Immature natural killer cell (primary cell): ENCODE measurements around the gene WDFY2. TPM values are rescaled to one million over a fixed set of nuclear protein-coding genes. Genes with fewer than 3 reads are reported as not detected.

ENCODE experiments used
- DNase-seq, 3 donors: peaks; one replicate each; pipeline ENCODE4 v3.0.0; 2022; ENCODE audit warnings: mixed read lengths in 1 of 3
- H3K27ac Mint-ChIP-seq, 6 donors: one replicate each; pipeline ENCODE4 v1.8.0; 2020; ENCODE audit warnings: mixed read lengths in 6 of 6, mild to moderate bottlenecking in 5 of 6, inconsistent platforms in 4 of 6, moderate library complexity in 3 of 6
- H3K27me3 Mint-ChIP-seq, 3 donors: one replicate each; pipeline ENCODE4 v1.8.0; 2020 to 2021; ENCODE audit warnings: low read depth in 3 of 3, mild to moderate bottlenecking in 3 of 3, mixed read lengths in 3 of 3, moderate library complexity in 3 of 3, inconsistent platforms in 1 of 3
- H3K36me3 Mint-ChIP-seq, 3 donors: one replicate each; pipeline ENCODE4 v1.8.0; 2020; ENCODE audit warnings: mixed read lengths in 3 of 3, inconsistent platforms in 2 of 3, mild to moderate bottlenecking in 2 of 3
- H3K4me1 Mint-ChIP-seq, 2 donors: one replicate each; pipeline ENCODE4 v1.8.0; 2020; ENCODE audit warnings: inconsistent platforms in 2 of 2, mild to moderate bottlenecking in 2 of 2, mixed read lengths in 2 of 2, moderate library complexity in 1 of 2
- H3K4me3 Mint-ChIP-seq, 5 donors: one replicate each; pipeline ENCODE4 v1.8.0; 2020; ENCODE audit warnings: mild to moderate bottlenecking in 5 of 5, mixed read lengths in 5 of 5, inconsistent platforms in 3 of 5, moderate library complexity in 3 of 5
- H3K9me3 Mint-ChIP-seq, 6 donors: one replicate each; pipeline ENCODE4 v1.8.0; 2020; ENCODE audit warnings: mild to moderate bottlenecking in 6 of 6, mixed read lengths in 6 of 6, inconsistent platforms in 4 of 6, moderate library complexity in 3 of 6
- polyA plus RNA-seq, 3 donors: library from polyadenylated mRNA; unstranded; fragments of 300-500 nt; fragmentation: Illumina TruSeq; gene quantifications; one replicate each; pipeline ENCODE4 v1.2.3, GENCODE V29; 2021

The WDFY2 gene
- polyA plus RNA-seq, 3 donors from 2014 or later, result 1.6 to 4.6 (median 3.0) TPM

DNA sequence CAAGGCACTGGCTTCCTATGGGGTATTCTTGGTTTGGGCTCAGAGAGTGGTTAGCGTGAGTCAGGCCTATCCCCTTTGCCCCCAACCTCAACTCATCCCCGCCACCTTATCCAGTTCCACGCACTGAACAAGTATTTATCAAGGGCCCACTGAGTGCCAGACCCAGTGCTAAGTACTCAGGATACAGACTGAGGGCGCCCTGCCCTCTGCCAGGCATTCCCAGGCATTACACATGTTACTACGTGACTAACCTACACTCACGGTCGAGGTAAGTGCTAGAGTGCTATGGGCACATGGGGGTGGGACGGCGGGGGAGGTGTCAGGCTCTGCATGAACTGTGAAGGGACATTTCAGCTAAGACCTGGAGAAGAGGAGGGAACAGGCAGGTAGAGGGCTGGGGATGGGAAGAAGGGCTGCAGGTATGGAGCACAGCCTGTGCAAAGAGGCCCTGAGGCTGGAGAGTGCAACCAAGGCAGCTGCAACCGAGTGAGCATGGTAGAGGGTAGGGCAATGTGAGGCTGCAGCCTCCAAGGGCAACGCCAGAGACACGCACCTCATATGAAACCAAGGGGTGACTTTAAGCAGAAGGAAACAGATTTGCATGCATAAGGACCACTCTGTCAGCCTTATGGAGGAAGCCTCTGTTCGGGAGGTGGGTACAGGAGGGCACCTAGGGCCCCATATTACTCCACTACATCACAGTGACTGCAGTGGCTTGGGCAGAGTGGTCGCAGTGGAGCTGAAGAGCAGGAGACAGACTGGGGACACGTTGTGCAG, 197.2 kb downstream of the WDFY2 start:
- Mint-ChIP-seq H3K4me1 (peaks cover 10 to 13% of the 10 kb centered on the region in 2 donors), H3K4me3 (no peak overlapping the region), H3K9me3 (no peaks in the 10 kb centered on the region), H3K27me3 (peaks cover 4 to 7% (median 6%) of the 10 kb centered on the region in 3 donors), H3K27ac (peak overlapping the region in 3 of 6 donors; percentile 9 to 56 (median 51)), H3K36me3 (peaks cover 0 to 3% (median 0%) of the 10 kb centered on the region in 3 donors)
- no peak for DNase-seq

DNA sequence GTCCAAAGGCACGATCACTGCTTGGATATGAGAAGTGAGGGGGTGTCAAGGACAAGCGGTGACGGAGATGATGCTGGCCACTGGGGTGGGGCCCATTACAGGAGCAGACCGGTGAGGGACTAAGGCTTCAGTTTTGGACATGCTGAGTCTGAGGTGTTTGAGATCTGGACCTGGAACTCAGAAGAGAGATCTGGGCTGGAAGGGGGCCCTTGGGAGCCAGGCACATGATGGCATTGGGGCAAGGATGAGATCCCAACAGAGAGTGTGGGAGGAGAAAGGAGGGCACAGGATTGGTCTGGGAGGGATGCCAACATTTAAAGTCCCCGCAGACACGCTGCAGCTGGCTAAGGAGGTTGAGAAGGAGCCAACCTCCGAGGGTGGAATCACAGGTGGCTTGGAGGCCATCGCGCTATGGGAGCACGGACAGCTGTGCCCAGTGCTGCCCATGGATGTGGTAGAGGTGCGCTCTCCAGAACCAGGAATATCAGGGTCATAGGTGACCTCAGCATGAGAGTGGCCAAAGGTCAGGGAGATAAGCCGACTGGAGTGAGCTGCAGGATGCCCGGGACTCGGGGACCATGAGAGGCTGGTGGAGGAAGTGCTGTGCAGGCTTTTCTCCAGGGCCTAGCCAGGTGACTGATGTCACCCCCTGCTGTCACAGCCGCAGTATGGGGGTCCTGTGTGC, 197.9 kb downstream of the WDFY2 start:
- Mint-ChIP-seq H3K36me3 (peaks cover 0 to 3% (median 0%) of the 10 kb centered on the region in 3 donors), H3K27me3 (peaks cover 0 to 7% (median 5%) of the 10 kb centered on the region in 3 donors), H3K4me1 (peaks cover 11 to 13% of the 10 kb centered on the region in 2 donors), H3K4me3 (no peak overlapping the region), H3K9me3 (no peaks in the 10 kb centered on the region), H3K27ac (peak overlapping the region in 2 of 6 donors; percentile 9 to 56)
- DNase-seq, result no peak

GRCh38 chr13:51783428-51784094, 199.3 kb downstream of the WDFY2 start:
- no peak overlapping the region for H3K4me3 Mint-ChIP-seq
- H3K9me3 Mint-ChIP-seq, result no peaks in the 10 kb centered on the region
- H3K27ac Mint-ChIP-seq, result peak overlapping the region in 3 of 6 donors; percentile 16 to 69 (median 56)
- peaks cover 0 to 3% (median 0%) of the 10 kb centered on the region in 3 donors for H3K36me3 Mint-ChIP-seq
- H3K4me1 Mint-ChIP-seq, result peaks cover under 1 to 7% of the 10 kb centered on the region in 2 donors
- no peak for DNase-seq
- peaks cover 0 to 3% (median 2%) of the 10 kb centered on the region in 3 donors for H3K27me3 Mint-ChIP-seq

DNA sequence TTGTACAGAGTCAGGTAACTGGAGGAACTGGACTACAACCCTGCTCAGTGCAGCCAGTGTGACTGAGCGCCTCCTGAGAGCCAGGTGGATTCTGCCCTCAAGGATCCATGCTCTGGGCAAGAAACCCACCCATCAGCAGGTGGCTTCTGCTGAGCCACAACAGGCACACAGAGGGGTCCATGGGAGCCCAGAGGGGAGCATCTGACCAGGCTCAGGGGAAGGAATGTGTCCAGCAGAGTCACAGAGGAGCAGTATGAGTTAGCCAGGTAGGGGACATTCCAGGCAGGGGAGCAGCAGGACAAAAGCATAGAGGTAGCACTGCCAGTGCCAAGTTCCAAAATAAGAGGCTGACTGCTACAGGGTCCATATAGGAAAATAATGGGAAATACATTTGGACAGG, 199.8 kb downstream of the WDFY2 start:
- H3K27ac Mint-ChIP-seq, result peak overlapping the region in 3 of 6 donors; percentile 16 to 68 (median 56)
- H3K4me1 Mint-ChIP-seq, result peaks cover 0 to 7% of the 10 kb centered on the region in 2 donors
- no peak for DNase-seq
- no peak overlapping the region for H3K4me3 Mint-ChIP-seq
- peaks cover 0 to 3% (median 2%) of the 10 kb centered on the region in 3 donors for H3K27me3 Mint-ChIP-seq
- H3K9me3 Mint-ChIP-seq, result no peaks in the 10 kb centered on the region
- peaks cover 0 to 4% (median 2%) of the 10 kb centered on the region in 3 donors for H3K36me3 Mint-ChIP-seq

GRCh38 chr13:51785712-51786424, 201.6 kb downstream of the WDFY2 start:
- Mint-ChIP-seq H3K4me3 (no peak overlapping the region), H3K27ac (peak overlapping the region in 4 of 6 donors; percentile 31 to 64 (median 52)), H3K27me3 (peaks cover 0 to 2% (median 2%) of the 10 kb centered on the region in 3 donors), H3K36me3 (peaks cover 7 to 8% (median 8%) of the 10 kb centered on the region in 3 donors), H3K9me3 (no peaks in the 10 kb centered on the region), H3K4me1 (peaks cover 0 to 7% of the 10 kb centered on the region in 2 donors)
- peak; percentile 28 to 39 (median 38) for DNase-seq

- peak overlapping the region in 2 of 6 donors; percentile 6 to 61 for H3K27ac Mint-ChIP-seq
- peaks cover 7 to 9% (median 8%) of the 10 kb centered on the region in 3 donors for H3K36me3 Mint-ChIP-seq
- peaks cover 0 to 3% (median 2%) of the 10 kb centered on the region in 3 donors for H3K27me3 Mint-ChIP-seq
- H3K9me3 Mint-ChIP-seq, result no peaks in the 10 kb centered on the region
- no peak for DNase-seq
- peaks cover 0 to 7% of the 10 kb centered on the region in 2 donors for H3K4me1 Mint-ChIP-seq
- no peak overlapping the region for H3K4me3 Mint-ChIP-seq
Observed at GRCh38 chr13:51786425-51787265, 202.4 kb downstream of the WDFY2 start.

- peaks cover 8 to 20% (median 17%) of the 10 kb centered on the region in 3 donors for H3K36me3 Mint-ChIP-seq
- H3K27me3 Mint-ChIP-seq, result peaks cover 0 to 3% (median 0%) of the 10 kb centered on the region in 3 donors
- no peaks in the 10 kb centered on the region for H3K4me1 Mint-ChIP-seq
- H3K27ac Mint-ChIP-seq, result peak overlapping the region in 4 of 6 donors; percentile 10 to 53 (median 35)
- H3K9me3 Mint-ChIP-seq, result no peaks in the 10 kb centered on the region
- DNase-seq, result no peak
- no peak overlapping the region for H3K4me3 Mint-ChIP-seq
Observed at GRCh38 chr13:51793570-51794271, 209.5 kb downstream of the WDFY2 start.

DNA sequence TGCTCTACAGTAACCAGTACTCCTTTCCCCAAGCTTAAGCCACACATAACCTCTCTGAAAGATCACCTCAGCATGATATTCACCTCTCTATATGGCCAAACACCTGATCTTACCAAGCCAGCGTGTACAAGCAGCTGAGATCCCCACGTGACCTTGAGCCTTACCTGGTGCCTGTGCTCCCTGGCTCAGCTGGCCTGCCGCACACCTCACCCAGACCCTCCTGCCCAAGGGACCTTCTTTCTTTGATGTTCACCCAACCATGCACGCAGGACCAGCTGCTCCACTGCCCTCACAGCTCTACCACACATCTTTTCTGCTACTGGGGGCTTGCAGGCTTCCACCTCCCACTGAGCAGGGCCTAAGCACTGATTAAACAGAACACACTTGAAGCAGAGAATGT, 210.7 kb downstream of the WDFY2 start:
- Mint-ChIP-seq H3K4me3 (no peak overlapping the region), H3K4me1 (no peaks in the 10 kb centered on the region), H3K9me3 (no peaks in the 10 kb centered on the region), H3K27ac (peak overlapping the region in 1 of 6 donors; percentile 42), H3K27me3 (peaks cover 0 to 3% (median 0%) of the 10 kb centered on the region in 3 donors), H3K36me3 (peaks cover 2 to 15% (median 10%) of the 10 kb centered on the region in 3 donors)
- DNase-seq, result no peak

DNA sequence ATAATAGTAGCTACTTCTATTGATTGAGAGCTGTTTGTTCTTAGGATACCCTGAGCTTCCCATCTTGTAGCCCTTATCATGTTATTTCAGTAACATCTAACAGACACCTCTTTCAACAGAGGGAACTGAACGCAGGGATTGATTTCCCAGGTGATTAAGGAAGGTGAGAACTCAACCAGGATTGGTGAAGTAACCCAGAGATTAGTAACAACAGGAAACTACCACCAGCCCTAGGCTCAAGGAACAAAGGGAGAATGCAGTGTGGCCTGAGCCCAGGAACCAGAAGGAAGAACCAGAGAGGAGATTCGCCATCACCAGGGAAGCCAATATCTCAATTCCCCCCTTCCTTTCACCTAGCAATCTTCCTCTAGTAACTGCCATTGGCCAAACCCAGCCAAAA, 211.2 kb downstream of the WDFY2 start:
- peak overlapping the region in 3 of 6 donors; percentile 25 to 81 (median 62) for H3K27ac Mint-ChIP-seq
- H3K4me1 Mint-ChIP-seq, result no peaks in the 10 kb centered on the region
- no peak for DNase-seq
- no peaks in the 10 kb centered on the region for H3K9me3 Mint-ChIP-seq
- peaks cover 0 to 5% (median 0%) of the 10 kb centered on the region in 3 donors for H3K27me3 Mint-ChIP-seq
- H3K4me3 Mint-ChIP-seq, result no peak overlapping the region
- H3K36me3 Mint-ChIP-seq, result peaks cover 0 to 15% (median 10%) of the 10 kb centered on the region in 3 donors

- Mint-ChIP-seq H3K9me3 (no peaks in the 10 kb centered on the region), H3K27me3 (peaks cover 0 to 2% (median 0%) of the 10 kb centered on the region in 3 donors), H3K36me3 (peaks cover 0 to 11% (median 10%) of the 10 kb centered on the region in 3 donors), H3K4me3 (no peak overlapping the region), H3K27ac (peak overlapping the region in 2 of 6 donors; percentile 45 to 49), H3K4me1 (peaks cover 3 to 4% of the 10 kb centered on the region in 2 donors)
- no peak for DNase-seq
Observed at GRCh38 chr13:51796546-51796945, 212.3 kb downstream of the WDFY2 start.

DNA sequence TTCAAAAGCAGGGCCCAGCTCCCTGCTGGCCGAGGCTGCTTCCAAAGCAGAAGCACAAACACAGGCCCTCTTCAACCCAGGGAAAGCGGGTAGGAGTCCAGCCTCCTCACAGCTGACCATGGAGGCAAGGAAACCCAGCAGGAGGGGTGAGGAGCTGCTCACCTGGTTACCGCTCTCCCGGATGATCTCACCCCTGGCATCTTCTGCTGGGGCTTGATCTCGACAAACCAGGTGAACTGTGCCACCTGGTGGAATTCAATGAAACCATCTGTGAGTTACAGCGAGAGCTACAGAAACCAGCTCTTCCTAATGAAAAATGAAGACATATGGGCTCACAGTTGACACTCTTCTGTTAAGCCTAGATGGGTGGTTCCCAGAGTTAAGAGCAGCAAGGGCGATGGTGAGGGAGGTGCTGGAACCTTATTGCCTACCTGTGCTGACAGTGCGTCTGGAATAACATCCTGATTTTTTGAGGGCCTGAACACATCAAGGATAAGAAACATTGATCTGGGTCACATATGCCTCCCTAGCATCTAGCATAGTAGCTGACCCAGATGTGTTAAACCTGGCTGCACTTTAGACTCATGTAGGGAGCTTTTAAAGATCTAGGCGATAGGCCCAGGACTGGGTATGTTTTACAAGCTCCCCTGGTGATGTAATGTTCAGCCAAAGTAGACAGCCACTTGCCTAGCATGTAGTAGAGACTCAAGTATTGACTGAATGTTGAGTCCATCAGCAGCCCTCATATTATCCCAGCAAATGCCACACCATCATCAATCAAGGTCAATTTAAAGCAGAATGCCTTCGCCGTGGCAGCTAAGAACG, 213.6 kb downstream of the WDFY2 start:
- Mint-ChIP-seq H3K9me3 (no peaks in the 10 kb centered on the region), H3K36me3 (peaks cover 3 to 10% (median 8%) of the 10 kb centered on the region in 3 donors), H3K27me3 (peaks cover 6 to 10% (median 9%) of the 10 kb centered on the region in 3 donors), H3K4me3 (no peak overlapping the region), H3K27ac (peak overlapping the region in 4 of 6 donors; percentile 48 to 83 (median 56)), H3K4me1 (peaks cover 15 to 16% of the 10 kb centered on the region in 2 donors)
- DNase-seq, result peak; percentile 45 to 57 (median 52)
